ENCODE results near the gene LMF2.
A peak's percentile ranks its signal among the peaks of the same experiment; 100 is the strongest.

The LMF2 gene

GRCh38 chr22:50503475-50504145 lies 3.9 kb downstream of the LMF2 start:
- H3K36me3 ChIP-seq (ENCODE audit: low read depth) = peaks cover 17% of the 10 kb centered on the region
- no peaks in the 10 kb centered on the region for H3K4me1 ChIP-seq (ENCODE audit: insufficient read depth, poor library complexity, severe bottlenecking)
- no peaks in the 10 kb centered on the region for H3K9me3 ChIP-seq (ENCODE audit: severe bottlenecking)
- TF ChIP-seq CTCF (IDR thresholded peaks at IDR 0.05; ENCODE audit: poor library complexity, severe bottlenecking) = no peak
- no peak overlapping the region for H3K27ac ChIP-seq (ENCODE audit: poor library complexity, severe bottlenecking)
- no peaks in the 10 kb centered on the region for H3K27me3 ChIP-seq (ENCODE audit: insufficient read depth, poor library complexity, severe bottlenecking)
- no peak overlapping the region for H3K4me3 ChIP-seq (ENCODE audit: severe bottlenecking)
- ATAC-seq (ENCODE audit: low read depth) (no peak), DNase-seq (ENCODE audit: low spot score) (peak; percentile 61)

GRCh38 chr22:50502628-50503474 lies 4.7 kb downstream of the LMF2 start:
- Histone ChIP-seq H3K4me3 (ENCODE audit: severe bottlenecking) (no peak overlapping the region), H3K27me3 (ENCODE audit: insufficient read depth, poor library complexity, severe bottlenecking) (no peaks in the 10 kb centered on the region), H3K9me3 (ENCODE audit: severe bottlenecking) (no peaks in the 10 kb centered on the region), H3K4me1 (ENCODE audit: insufficient read depth, poor library complexity, severe bottlenecking) (no peaks in the 10 kb centered on the region), H3K36me3 (ENCODE audit: low read depth) (peaks cover 17% of the 10 kb centered on the region), H3K27ac (ENCODE audit: poor library complexity, severe bottlenecking) (no peak overlapping the region)
- ATAC-seq (ENCODE audit: low read depth) = no peak
- no peak for TF ChIP-seq CTCF (IDR thresholded peaks at IDR 0.05; ENCODE audit: poor library complexity, severe bottlenecking)
- peak; percentile 63 for DNase-seq (ENCODE audit: low spot score)

- TF ChIP-seq CTCF (IDR thresholded peaks at IDR 0.05; ENCODE audit: poor library complexity, severe bottlenecking) = no peak
- no peaks in the 10 kb centered on the region for H3K27me3 ChIP-seq (ENCODE audit: insufficient read depth, poor library complexity, severe bottlenecking)
- no peaks in the 10 kb centered on the region for H3K4me1 ChIP-seq (ENCODE audit: insufficient read depth, poor library complexity, severe bottlenecking)
- no peak overlapping the region for H3K27ac ChIP-seq (ENCODE audit: poor library complexity, severe bottlenecking)
- H3K36me3 ChIP-seq (ENCODE audit: low read depth) = peaks cover 17% of the 10 kb centered on the region
- no peak for DNase-seq (ENCODE audit: low spot score)
- H3K4me3 ChIP-seq (ENCODE audit: severe bottlenecking) = no peak overlapping the region
- no peaks in the 10 kb centered on the region for H3K9me3 ChIP-seq (ENCODE audit: severe bottlenecking)
- no peak for ATAC-seq (ENCODE audit: low read depth)
Observed at GRCh38 chr22:50502096-50502495, 5.4 kb downstream of the LMF2 start.

GRCh38 chr22:50500452-50500851 lies 7.0 kb downstream of the LMF2 start:
- DNase-seq (ENCODE audit: low spot score) (no peak), ATAC-seq (ENCODE audit: low read depth) (no peak)
- Histone ChIP-seq H3K9me3 (ENCODE audit: severe bottlenecking) (no peaks in the 10 kb centered on the region), H3K36me3 (ENCODE audit: low read depth) (peaks cover 12% of the 10 kb centered on the region), H3K4me1 (ENCODE audit: insufficient read depth, poor library complexity, severe bottlenecking) (no peaks in the 10 kb centered on the region), H3K27ac (ENCODE audit: poor library complexity, severe bottlenecking) (no peak overlapping the region), H3K27me3 (ENCODE audit: insufficient read depth, poor library complexity, severe bottlenecking) (no peaks in the 10 kb centered on the region), H3K4me3 (ENCODE audit: severe bottlenecking) (no peak overlapping the region)
- TF ChIP-seq CTCF (IDR thresholded peaks at IDR 0.05; ENCODE audit: poor library complexity, severe bottlenecking) = no peak
